Measurements from ENCODE around the gene GDPD5.

The GDPD5 gene

DNA sequence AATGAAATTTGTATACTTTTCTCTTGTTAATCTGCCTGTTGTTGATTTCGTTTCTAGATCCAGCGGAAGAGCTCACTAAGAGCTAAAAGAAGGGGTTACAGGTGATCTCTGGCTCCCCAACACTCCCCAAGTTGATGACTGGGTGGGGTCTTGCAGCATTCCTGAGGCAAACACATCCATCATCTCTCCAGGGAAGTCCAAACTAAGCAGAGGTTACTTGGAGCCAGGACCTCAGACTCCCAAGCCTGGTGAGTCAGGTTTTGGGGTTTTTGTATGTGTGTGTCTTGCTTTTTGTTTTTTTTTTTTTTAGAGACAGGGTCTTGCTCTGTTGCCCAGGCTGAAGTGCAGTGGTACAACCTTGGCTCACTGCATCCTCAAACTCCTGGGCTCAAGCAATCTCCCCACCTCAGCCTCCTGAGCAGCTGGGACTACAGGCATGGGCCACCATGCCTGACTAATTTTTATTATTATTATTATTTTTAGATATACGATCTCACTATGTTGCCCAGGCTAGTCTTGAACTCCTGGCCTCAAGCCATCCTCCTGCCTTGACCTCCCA lies 137.9 kb downstream of the GDPD5 start:
- no peak for DNase-seq (ENCODE audit: low read depth)
- no peak overlapping the region for H3K4me3 ChIP-seq (ENCODE audit: low read depth, low read length)
- TF ChIP-seq, protein P1, sequence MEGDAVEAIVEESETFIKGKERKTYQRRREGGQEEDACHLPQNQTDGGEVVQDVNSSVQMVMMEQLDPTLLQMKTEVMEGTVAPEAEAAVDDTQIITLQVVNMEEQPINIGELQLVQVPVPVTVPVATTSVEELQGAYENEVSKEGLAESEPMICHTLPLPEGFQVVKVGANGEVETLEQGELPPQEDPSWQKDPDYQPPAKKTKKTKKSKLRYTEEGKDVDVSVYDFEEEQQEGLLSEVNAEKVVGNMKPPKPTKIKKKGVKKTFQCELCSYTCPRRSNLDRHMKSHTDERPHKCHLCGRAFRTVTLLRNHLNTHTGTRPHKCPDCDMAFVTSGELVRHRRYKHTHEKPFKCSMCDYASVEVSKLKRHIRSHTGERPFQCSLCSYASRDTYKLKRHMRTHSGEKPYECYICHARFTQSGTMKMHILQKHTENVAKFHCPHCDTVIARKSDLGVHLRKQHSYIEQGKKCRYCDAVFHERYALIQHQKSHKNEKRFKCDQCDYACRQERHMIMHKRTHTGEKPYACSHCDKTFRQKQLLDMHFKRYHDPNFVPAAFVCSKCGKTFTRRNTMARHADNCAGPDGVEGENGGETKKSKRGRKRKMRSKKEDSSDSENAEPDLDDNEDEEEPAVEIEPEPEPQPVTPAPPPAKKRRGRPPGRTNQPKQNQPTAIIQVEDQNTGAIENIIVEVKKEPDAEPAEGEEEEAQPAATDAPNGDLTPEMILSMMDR (IDR thresholded peaks at IDR 0.05; ENCODE audit: control insufficient read depth, extremely low read depth, insufficient read depth): no peak

DNA sequence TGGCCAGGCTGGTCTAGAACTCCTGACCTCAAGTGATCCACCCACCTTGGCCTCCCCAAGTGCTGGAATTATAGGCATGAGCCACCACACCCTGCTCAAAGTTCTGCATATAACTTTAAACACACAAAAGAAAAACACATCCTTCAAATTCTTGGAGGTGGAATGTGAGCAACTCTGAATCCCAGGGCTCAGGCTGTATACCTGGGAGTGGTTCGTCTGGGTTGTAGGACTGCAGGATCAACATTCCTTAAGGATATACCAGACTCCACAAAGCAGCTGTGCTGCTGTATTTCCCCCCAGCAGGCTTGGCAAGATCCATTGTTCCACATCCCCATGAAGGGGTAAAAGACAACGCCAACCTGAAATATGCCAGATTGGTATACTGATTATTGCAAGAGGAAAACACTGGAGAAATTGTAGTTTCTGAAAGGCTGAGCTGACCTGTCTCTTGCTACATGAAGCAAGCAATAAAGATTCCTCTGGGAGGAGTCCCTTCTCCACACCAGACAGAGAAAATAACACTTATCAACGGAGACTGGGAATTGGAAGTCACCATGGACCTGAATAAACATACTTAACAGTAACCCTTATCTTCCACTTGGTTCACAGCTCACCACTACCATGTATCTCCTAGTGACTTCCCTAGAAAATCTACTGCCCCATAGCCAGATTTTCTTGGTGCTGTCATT lies 138.7 kb downstream of the GDPD5 start:
- H3K4me3 ChIP-seq (ENCODE audit: low read depth, low read length): no peak overlapping the region
- TF ChIP-seq, protein P1 (IDR thresholded peaks at IDR 0.05; ENCODE audit: control insufficient read depth, extremely low read depth, insufficient read depth): no peak
- no peak for DNase-seq (ENCODE audit: low read depth)

Measured in LNCaP clone FGC (cell line).